Measurements from ENCODE around the gene CAPN12. TPM values are rescaled to one million over a fixed set of nuclear protein-coding genes. Genes with fewer than 3 reads are reported as not detected.

Gene CAPN12
- total RNA-seq, 1 experiment from 2014 or later, result 43.9 TPM

- no peak for DNase-seq
- CTCF ChIA-PET, result no interaction called here
- Histone ChIP-seq H3K36me3 (ENCODE audit: low read depth) (peaks cover 45% of the 10 kb centered on the region), H4K20me1 (ENCODE audit: insufficient read depth) (no peaks in the 10 kb centered on the region; the same call in 1 of the 2 replicates), H3K4me1 (replicated peaks; ENCODE audit: insufficient read depth) (peaks cover 11% of the 10 kb centered on the region), H3K9me3 (ENCODE audit: insufficient read depth, low read depth) (no peaks in the 10 kb centered on the region), H3K27ac (no peak overlapping the region), H3K4me3 (no peak overlapping the region), H3K4me2 (no peak overlapping the region), H3F3A (ENCODE audit: insufficient read depth, low read depth) (peaks cover 71% of the 10 kb centered on the region), H3K9me2 (ENCODE audit: insufficient read depth) (no peaks in the 10 kb centered on the region), H3K79me2 (ENCODE audit: low read depth) (peaks cover 39% of the 10 kb centered on the region; the same call in 1 of the 2 replicates), H3K27me3 (ENCODE audit: insufficient read depth, low read depth) (no peaks in the 10 kb centered on the region), H2AFZ (no peak overlapping the region)
- no peak for TF ChIP-seq CTCF (conservative IDR thresholded peaks at IDR 0.05)
- no peak for TF ChIP-seq EZH2 (IDR thresholded peaks at IDR 0.05; ENCODE audit: low read depth)
- no TSS peak for BruUV-seq (replicated peaks)
- intact Hi-C loops (cut with micrococcal nuclease; ENCODE audit: unreplicated experiment), result no loop called here
- POLR2A ChIA-PET (ENCODE audit: unreplicated experiment), result interaction anchor here (0.6 kb wide), 1 partner anchor 29 kb away, joined by 18 read pairs; no protein-coding TSS in a partner anchor
These were observed 28.7 kb downstream of the CAPN12 start for GRCh38 chr19:38715555-38715954.

GRCh38 chr19:38714354-38714778, 29.9 kb downstream of the CAPN12 start:
- Histone ChIP-seq H3F3A (ENCODE audit: insufficient read depth, low read depth) (peaks cover 71% of the 10 kb centered on the region; the same call in 1 of the 2 replicates), H3K27ac (no peak overlapping the region), H3K4me1 (replicated peaks; ENCODE audit: insufficient read depth) (peaks cover 3% of the 10 kb centered on the region), H4K20me1 (ENCODE audit: insufficient read depth) (no peaks in the 10 kb centered on the region), H3K4me2 (no peak overlapping the region), H2AFZ (no peak overlapping the region), H3K9me3 (ENCODE audit: insufficient read depth, low read depth) (no peaks in the 10 kb centered on the region), H3K79me2 (ENCODE audit: low read depth) (peaks cover 37% of the 10 kb centered on the region; the same call in 1 of the 2 replicates), H3K36me3 (ENCODE audit: low read depth) (peaks cover 52% of the 10 kb centered on the region), H3K4me3 (no peak overlapping the region), H3K27me3 (ENCODE audit: insufficient read depth, low read depth) (no peaks in the 10 kb centered on the region), H3K9me2 (ENCODE audit: insufficient read depth) (no peaks in the 10 kb centered on the region)
- no peak for DNase-seq
- intact Hi-C loops (cut with micrococcal nuclease; ENCODE audit: unreplicated experiment), result no loop called here
- no TSS peak for BruUV-seq (replicated peaks)
- POLR2A ChIA-PET (ENCODE audit: unreplicated experiment), result no interaction called here
- CTCF ChIA-PET, result no interaction called here
- TF ChIP-seq EZH2 (IDR thresholded peaks at IDR 0.05; ENCODE audit: low read depth) (no peak), CTCF (conservative IDR thresholded peaks at IDR 0.05) (no peak)

GRCh38 chr19:38713865-38714264, 30.4 kb downstream of the CAPN12 start:
- H3K9me2 ChIP-seq (ENCODE audit: insufficient read depth), result no peaks in the 10 kb centered on the region
- peaks cover 53% of the 10 kb centered on the region for H3K36me3 ChIP-seq (ENCODE audit: low read depth)
- peaks cover 42% of the 10 kb centered on the region for H3K79me2 ChIP-seq (ENCODE audit: low read depth)
- BruUV-seq (replicated peaks), result no TSS peak
- POLR2A ChIA-PET (ENCODE audit: unreplicated experiment), result no interaction called here
- no peaks in the 10 kb centered on the region for H3K27me3 ChIP-seq (ENCODE audit: insufficient read depth, low read depth)
- TF ChIP-seq CTCF (conservative IDR thresholded peaks at IDR 0.05) (no peak), EZH2 (IDR thresholded peaks at IDR 0.05; ENCODE audit: low read depth) (no peak)
- DNase-seq, result no peak
- H3K27ac ChIP-seq, result no peak overlapping the region
- CTCF ChIA-PET, result no interaction called here
- no peaks in the 10 kb centered on the region for H3K9me3 ChIP-seq (ENCODE audit: insufficient read depth, low read depth)
- H3K4me1 ChIP-seq (replicated peaks; ENCODE audit: insufficient read depth), result no peaks in the 10 kb centered on the region
- H2AFZ ChIP-seq, result no peak overlapping the region
- H4K20me1 ChIP-seq (ENCODE audit: insufficient read depth), result no peaks in the 10 kb centered on the region
- H3K4me2 ChIP-seq, result no peak overlapping the region
- intact Hi-C loops (cut with micrococcal nuclease; ENCODE audit: unreplicated experiment), result no loop called here
- peaks cover 70% of the 10 kb centered on the region; the same call in 1 of the 2 replicates for H3F3A ChIP-seq (ENCODE audit: insufficient read depth, low read depth)
- no peak overlapping the region for H3K4me3 ChIP-seq

Data from PC-9 (cell line).